PFSK-1 (cell line): Measurements from ENCODE around the gene RGS19.

Source experiments
- FOXP2 ChIP-seq: optimal IDR thresholded peaks from 2 replicates; pipeline ENCODE3; 2011; ENCODE audit warnings: borderline replicate concordance, control low read depth, inconsistent platforms; ENCODE audit not compliant: insufficient read depth; ENCODE audit errors: extremely low read length, extremely low read depth
- POLR2AphosphoS5 ChIP-seq: IDR thresholded peaks from 2 replicates; pipeline ENCODE4 v1.6.1; 2012; ENCODE audit warnings: low read depth, mild to moderate bottlenecking, control low read depth, low read length, moderate library complexity
- REST ChIP-seq, 2 experiments: IDR thresholded peaks; 2 replicates each; pipeline versions ENCODE4 v1.6.1 to v1.8.0; 2011 to 2012; ENCODE audit warnings: low read depth in 2 of 2, low read length in 2 of 2, control low read depth in 1 of 2, inconsistent platforms in 1 of 2, mild to moderate bottlenecking in 1 of 2, moderate library complexity in 1 of 2; ENCODE audit not compliant: insufficient read depth in 1 of 2
- SIN3A ChIP-seq: IDR thresholded peaks from 2 replicates; pipeline ENCODE4 v1.6.1; 2012; ENCODE audit warnings: mild to moderate bottlenecking, low read length, moderate library complexity, borderline replicate concordance; ENCODE audit not compliant: insufficient read depth
- TAF1 ChIP-seq: IDR thresholded peaks from 2 replicates; pipeline ENCODE4 v1.6.1; 2012; ENCODE audit warnings: low read length, control low read depth, borderline replicate concordance; ENCODE audit not compliant: insufficient read depth

Gene RGS19

GRCh38 chr20:64116541-64117431 lies 37.5 kb upstream of the RGS19 start:
- no peak for TF ChIP-seq TAF1
- TF ChIP-seq FOXP2, result no peak
- TF ChIP-seq REST (IDR thresholded peaks at IDR 0.05; ENCODE audit: insufficient read depth in 1 of 2, low read depth in 2 of 2, low read length in 2 of 2), result no peak
- no peak for TF ChIP-seq POLR2AphosphoS5

GRCh38 chr20:64116016-64116415 lies 36.7 kb upstream of the RGS19 start:
- TF ChIP-seq TAF1 (no peak), SIN3A (no peak), REST (IDR thresholded peaks at IDR 0.05; ENCODE audit: insufficient read depth in 1 of 2, low read depth in 2 of 2, low read length in 2 of 2) (no peak)

GRCh38 chr20:64115171-64115911 lies 36.0 kb upstream of the RGS19 start:
- TF ChIP-seq TAF1 (no peak), POLR2AphosphoS5 (no peak), REST (IDR thresholded peaks at IDR 0.05; ENCODE audit: insufficient read depth in 1 of 2, low read depth in 2 of 2, low read length in 2 of 2) (no peak)

GRCh38 chr20:64114356-64114971 lies 35.1 kb upstream of the RGS19 start:
- TF ChIP-seq REST (IDR thresholded peaks at IDR 0.05; ENCODE audit: insufficient read depth in 1 of 2, low read depth in 2 of 2, low read length in 2 of 2) (no peak), SIN3A (no peak), TAF1 (no peak), POLR2AphosphoS5 (no peak), FOXP2 (no peak)
